Mesodermal cell (in vitro differentiated cells): ENCODE measurements around the gene ADD2.
"Not testable (repeated sequence)": the region's sequence is repeated elsewhere in the genome, so short reads cannot be mapped to it uniquely, and the experiment has no call there.

Source experiments
- H3K27ac ChIP-seq: 2 replicates; pipeline ENCODE4 v1.7.0; 2013; ENCODE audit warnings: mild to moderate bottlenecking, low read depth, low read length, moderate library complexity; ENCODE audit not compliant: severe bottlenecking
- H3K36me3 ChIP-seq: 2 replicates; pipeline ENCODE4 v1.7.1; 2013; ENCODE audit warnings: mild to moderate bottlenecking, low read length, moderate library complexity; ENCODE audit not compliant: control insufficient read depth, insufficient read depth
- H3K4me1 ChIP-seq: one replicate; pipeline ENCODE4 v1.7.1; 2013; ENCODE audit warnings: mild to moderate bottlenecking, low read length; ENCODE audit not compliant: insufficient read depth, control insufficient read depth, poor library complexity, severe bottlenecking
- H3K4me3 ChIP-seq: 2 replicates; pipeline ENCODE4 v1.7.0; 2013; ENCODE audit warnings: low read length, control low read depth, mild to moderate bottlenecking; ENCODE audit not compliant: insufficient read depth, poor library complexity, severe bottlenecking; ENCODE audit errors: extremely low read depth
- H3K9me3 ChIP-seq: 2 replicates; pipeline ENCODE4 v1.7.1; 2013; ENCODE audit warnings: mild to moderate bottlenecking, low read length, moderate library complexity; ENCODE audit not compliant: control insufficient read depth
- WGBS, 2 experiments: methylation state at CpG; one replicate each; pipeline ENCODE4 v1.1.5; 2013; ENCODE audit warnings: missing lambda C conversion rate in 2 of 2; ENCODE audit not compliant: insufficient coverage in 2 of 2; 5-methylcytosine and 5-hydroxymethylcytosine counted together

ADD2 gene

GRCh38 chr2:70750320-70750719 is 17.7 kb downstream of the ADD2 start:
- Histone ChIP-seq H3K36me3 (no peaks in the 10 kb centered on the region), H3K4me1 (peaks cover 3% of the 10 kb centered on the region), H3K4me3 (no peak overlapping the region), H3K27ac (no peak overlapping the region), H3K9me3 (no peaks in the 10 kb centered on the region)
- 88 to 90% methylated on average over 1 of the region's 1 CpG for WGBS, 2 experiments

DNA sequence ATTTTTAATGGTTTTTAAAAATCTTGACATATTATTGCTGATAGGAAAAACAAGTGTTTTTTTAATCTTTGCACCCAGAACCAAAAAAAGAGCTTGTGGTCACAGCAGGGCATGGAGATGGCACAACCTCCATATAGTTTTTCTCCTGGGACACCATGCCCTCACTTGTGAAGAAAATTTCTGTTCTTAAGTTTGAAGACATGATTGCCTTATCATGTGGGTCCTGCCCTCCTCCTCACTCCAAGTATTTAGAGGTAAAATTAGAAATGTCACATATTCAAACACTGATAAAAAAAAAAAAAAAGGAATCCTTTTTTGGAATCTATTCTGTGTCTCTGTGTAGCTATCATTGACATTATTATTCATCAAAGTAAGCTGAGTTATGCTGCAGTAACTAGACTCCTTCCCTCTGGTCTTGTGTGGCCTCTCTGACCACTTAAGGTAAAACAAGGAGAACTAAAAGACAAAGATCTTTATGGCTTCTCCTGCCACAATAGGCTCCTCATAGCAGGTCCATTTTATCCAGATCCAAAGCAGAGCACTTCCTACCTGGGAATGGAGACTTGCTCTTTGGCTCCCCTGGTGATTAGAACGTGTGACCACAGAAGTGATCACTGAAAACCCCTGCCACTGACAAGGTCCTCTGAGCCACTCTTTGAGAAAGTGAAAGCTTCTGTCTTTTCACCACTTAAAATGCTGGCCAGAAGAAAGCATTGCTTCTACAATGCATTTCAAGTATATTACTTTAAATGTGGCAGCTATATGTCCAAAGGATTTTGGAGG is 19.8 kb downstream of the ADD2 start:
- H3K4me3 ChIP-seq: no peak overlapping the region
- no peak overlapping the region for H3K27ac ChIP-seq
- H3K36me3 ChIP-seq: no peaks in the 10 kb centered on the region
- peaks cover 3% of the 10 kb centered on the region for H3K4me1 ChIP-seq
- H3K9me3 ChIP-seq: no peaks in the 10 kb centered on the region
- WGBS, 2 experiments: 55 to 56% methylated on average over 1 of the region's 1 CpG

- Histone ChIP-seq H3K9me3 (no peaks in the 10 kb centered on the region), H3K4me3 (no peak overlapping the region), H3K4me1 (peaks cover 3% of the 10 kb centered on the region), H3K27ac (no peak overlapping the region), H3K36me3 (no peaks in the 10 kb centered on the region)
- WGBS, 2 experiments: 97 to 98% methylated on average over 3 of the region's 3 CpGs
Measured at GRCh38 chr2:70747284-70747683, 20.7 kb downstream of the ADD2 start.

DNA sequence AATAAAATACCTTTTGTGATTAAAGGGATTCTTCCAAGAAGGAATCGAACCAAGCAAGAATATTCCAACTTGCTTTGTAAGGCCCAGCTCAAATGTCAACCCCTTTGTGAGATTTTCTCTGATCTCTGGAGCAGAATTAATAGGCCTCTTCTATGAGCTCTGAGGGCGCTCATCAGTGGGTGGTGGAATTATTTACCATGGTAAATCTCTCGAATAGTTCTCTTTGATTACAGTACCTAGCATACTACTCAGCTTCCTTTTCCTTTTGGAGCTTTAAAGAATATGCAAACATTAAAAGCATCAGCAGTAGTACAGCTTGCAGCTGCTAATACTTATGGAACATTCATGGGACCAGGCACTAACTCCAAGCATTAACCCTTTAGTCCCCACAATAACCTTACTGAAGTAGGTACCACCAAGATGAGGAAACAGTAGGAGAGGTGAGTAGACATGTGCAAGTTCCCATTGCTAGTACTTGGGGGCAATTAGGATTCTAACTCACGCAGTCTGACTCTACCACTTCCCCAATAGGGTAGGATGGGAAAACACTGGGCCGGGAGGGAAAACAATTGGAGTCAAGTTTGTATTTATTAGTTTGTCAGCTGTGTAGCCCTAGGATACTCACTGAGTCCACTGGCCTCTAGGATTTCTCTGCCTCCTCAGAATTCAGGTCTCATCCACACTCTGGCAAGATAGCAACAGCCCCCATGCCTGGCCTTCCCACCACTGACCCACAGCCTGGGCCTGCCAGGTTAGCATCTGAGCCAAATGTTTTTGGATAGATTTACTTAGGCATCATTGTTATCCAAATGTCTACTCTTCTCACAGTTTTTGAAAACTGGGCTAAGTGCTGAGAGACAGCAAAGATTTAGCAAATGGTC is 21.7 kb downstream of the ADD2 start:
- Histone ChIP-seq H3K4me1 (peaks cover 3% of the 10 kb centered on the region), H3K36me3 (no peaks in the 10 kb centered on the region), H3K4me3 (no peak overlapping the region), H3K27ac (no peak overlapping the region), H3K9me3 (no peaks in the 10 kb centered on the region)
- 56% methylated on average over 1 of the region's 5 CpGs; no CpG with 5 or more reads in 1 of the 2 experiments for WGBS, 2 experiments

DNA sequence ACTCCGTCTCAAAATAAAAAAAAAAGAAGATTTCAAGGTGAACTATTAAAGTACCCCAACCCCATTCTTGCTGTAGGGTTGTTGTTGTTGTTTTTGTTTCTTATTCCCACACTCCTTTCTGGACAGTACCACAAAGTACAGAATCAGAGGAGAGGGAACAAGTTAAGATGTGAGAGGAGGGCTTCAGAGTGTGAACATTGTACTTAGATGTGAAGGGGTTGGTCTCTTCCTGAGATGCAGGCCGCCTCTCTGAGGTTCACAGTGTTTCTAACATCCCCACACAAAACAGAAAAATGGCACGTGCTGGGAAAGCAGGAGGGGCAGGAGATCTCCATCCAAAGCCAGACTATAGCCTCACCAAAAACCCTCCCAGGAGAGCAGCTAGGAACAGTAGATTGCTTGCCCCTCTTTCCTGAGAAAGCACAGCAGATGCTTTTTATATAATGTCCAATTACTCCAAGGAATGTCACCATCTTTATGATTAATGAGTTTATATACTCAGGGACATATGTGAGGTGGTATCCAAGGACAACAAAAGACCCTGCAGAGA is 22.6 kb downstream of the ADD2 start:
- peak overlapping the region; percentile 1 for H3K27ac ChIP-seq
- 40 to 71% methylated on average over 1 of the region's 3 CpGs for WGBS, 2 experiments
- no peak overlapping the region for H3K4me3 ChIP-seq
- H3K36me3 ChIP-seq: no peaks in the 10 kb centered on the region
- H3K4me1 ChIP-seq: no peaks in the 10 kb centered on the region
- no peaks in the 10 kb centered on the region for H3K9me3 ChIP-seq

GRCh38 chr2:70744397-70744796 is 23.6 kb downstream of the ADD2 start:
- WGBS, 2 experiments: 75 to 85% methylated on average over 3 of the region's 3 CpGs
- Histone ChIP-seq H3K36me3 (no peaks in the 10 kb centered on the region), H3K4me3 (no peak overlapping the region), H3K9me3 (no peaks in the 10 kb centered on the region), H3K27ac (no peak overlapping the region), H3K4me1 (no peaks in the 10 kb centered on the region)

GRCh38 chr2:70743677-70744076 is 24.3 kb downstream of the ADD2 start:
- Histone ChIP-seq H3K27ac (no peak overlapping the region), H3K4me1 (no peaks in the 10 kb centered on the region), H3K36me3 (no peaks in the 10 kb centered on the region), H3K9me3 (no peaks in the 10 kb centered on the region), H3K4me3 (no peak overlapping the region)

DNA sequence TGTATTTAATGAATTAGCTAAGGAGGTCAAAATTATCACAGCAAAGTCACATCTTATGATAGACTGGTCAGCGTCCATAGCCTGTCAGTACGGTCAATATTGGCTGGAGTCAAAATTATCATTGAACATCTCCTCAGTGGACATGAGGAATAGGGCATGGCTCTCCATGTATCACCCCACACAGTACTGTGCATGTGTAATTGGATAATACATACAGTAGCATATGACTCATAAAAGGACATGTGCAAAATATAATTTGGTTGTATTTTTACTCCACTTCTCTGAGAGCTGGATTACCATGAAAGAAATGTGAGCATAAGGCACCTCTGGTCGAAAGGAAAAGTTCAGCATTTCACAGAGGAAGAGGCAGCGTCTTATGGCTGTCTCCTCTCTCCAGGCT is 24.9 kb downstream of the ADD2 start:
- Histone ChIP-seq H3K9me3 (no peaks in the 10 kb centered on the region), H3K4me3 (no peak overlapping the region), H3K4me1 (no peaks in the 10 kb centered on the region), H3K36me3 (no peaks in the 10 kb centered on the region), H3K27ac (no peak overlapping the region)
- WGBS, 2 experiments: 78% methylated on average over 1 of the region's 4 CpGs; no CpG with 5 or more reads in 1 of the 2 experiments

- not testable (repeated sequence) for H3K4me3 ChIP-seq, H3K27ac ChIP-seq, H3K9me3 ChIP-seq, H3K4me1 ChIP-seq, H3K36me3 ChIP-seq
- WGBS, 2 experiments: 50% methylated on average over 1 of the region's 1 CpG; no CpG with 5 or more reads in 1 of the 2 experiments
Measured at GRCh38 chr2:70739492-70739891, 28.5 kb downstream of the ADD2 start.

DNA sequence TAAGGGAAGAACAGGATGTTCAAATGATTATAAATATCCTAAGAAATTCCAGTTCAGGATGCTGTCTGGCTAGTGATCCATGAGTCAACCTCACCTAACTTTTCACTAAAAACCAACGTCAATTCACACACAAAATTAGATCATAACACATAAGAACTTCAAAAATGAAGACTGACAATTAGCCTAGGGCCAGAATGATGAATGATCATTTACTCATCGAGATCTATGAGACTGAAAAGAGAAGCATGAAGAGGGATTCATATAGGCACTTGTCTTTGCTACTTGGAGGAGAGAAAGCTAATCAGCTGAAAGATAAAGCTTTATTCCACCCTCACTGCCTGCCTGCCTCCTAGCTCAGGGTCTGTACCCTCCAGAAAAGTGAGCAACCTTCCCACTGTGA is 29.8 kb downstream of the ADD2 start:
- WGBS, 2 experiments: 89 to 100% methylated on average over 2 of the region's 2 CpGs
- no peaks in the 10 kb centered on the region for H3K4me1 ChIP-seq
- no peaks in the 10 kb centered on the region for H3K36me3 ChIP-seq

More for the DNA sequence above, 29.8 kb downstream of the ADD2 start:
- H3K27ac ChIP-seq: no peak overlapping the region
- no peak overlapping the region for H3K4me3 ChIP-seq
- no peaks in the 10 kb centered on the region for H3K9me3 ChIP-seq
